H9 (cell line): ENCODE measurements around the gene SH3TC2. TPM values are rescaled to one million over a fixed set of nuclear protein-coding genes. Genes with fewer than 3 reads are reported as not detected.
A peak's percentile ranks its signal among the peaks of the same experiment; 100 is the strongest.

ENCODE experiments used
- DNase-seq: peaks from one replicate; pipeline ENCODE4 v3.0.0-alpha.2; 2017
- H2AFZ ChIP-seq: one replicate; pipeline ENCODE4 v1.6.1; 2013; ENCODE audit warnings: mild to moderate bottlenecking, low read length, control low read depth, moderate library complexity
- H2AK5ac ChIP-seq: 2 replicates; pipeline ENCODE4 v1.6.1; 2013; ENCODE audit warnings: low read length, control low read depth, mixed read lengths; ENCODE audit not compliant: insufficient read length
- H2BK120ac ChIP-seq: one replicate; pipeline ENCODE4 v1.6.1; 2013; ENCODE audit warnings: low read depth, mild to moderate bottlenecking, low read length, control low read depth, inconsistent platforms; ENCODE audit not compliant: poor library complexity, severe bottlenecking
- H2BK12ac ChIP-seq: 2 replicates; pipeline ENCODE4 v1.6.1; 2013; ENCODE audit warnings: low read length, control low read depth, mixed read lengths, low read depth; ENCODE audit not compliant: insufficient read length
- H2BK15ac ChIP-seq: 2 replicates; pipeline ENCODE4 v1.6.1; 2013; ENCODE audit warnings: low read depth, low read length, control low read depth
- H2BK20ac ChIP-seq: one replicate; pipeline ENCODE4 v1.6.1; 2013; ENCODE audit warnings: low read depth, mild to moderate bottlenecking, low read length, control low read depth, inconsistent platforms; ENCODE audit not compliant: poor library complexity, severe bottlenecking
- H2BK5ac ChIP-seq: 2 replicates; pipeline ENCODE4 v1.6.1; 2013; ENCODE audit warnings: low read length, control low read depth, mixed read lengths; ENCODE audit not compliant: insufficient read length
- H3K14ac ChIP-seq: 2 replicates; pipeline ENCODE4 v1.6.1; 2013; ENCODE audit warnings: low read length, control low read depth; ENCODE audit not compliant: insufficient read depth
- H3K18ac ChIP-seq: 2 replicates; pipeline ENCODE4 v1.6.1; 2013; ENCODE audit warnings: low read depth, mild to moderate bottlenecking, mixed read lengths, low read length, control low read depth; ENCODE audit not compliant: insufficient read length
- H3K23ac ChIP-seq: 2 replicates; pipeline ENCODE4 v1.6.1; 2013; ENCODE audit warnings: low read length, control low read depth, mixed read lengths, low read depth; ENCODE audit not compliant: insufficient read length
- H3K23me2 ChIP-seq: 2 replicates; pipeline ENCODE4 v1.6.1; 2013; ENCODE audit warnings: low read depth, mild to moderate bottlenecking, mixed read lengths, low read length, control low read depth; ENCODE audit not compliant: insufficient read length, poor library complexity, severe bottlenecking
- H3K27ac ChIP-seq: 2 replicates; pipeline ENCODE4 v1.5.1; 2013; ENCODE audit warnings: low read length, control low read depth, mixed read lengths, low read depth; ENCODE audit not compliant: insufficient read length
- H3K27me3 ChIP-seq: 2 replicates; pipeline ENCODE4 v1.6.1; 2013; ENCODE audit warnings: low read length, control low read depth, inconsistent platforms; ENCODE audit not compliant: insufficient read depth
- H3K4ac ChIP-seq: 2 replicates; pipeline ENCODE4 v1.6.1; 2013; ENCODE audit warnings: low read depth, mild to moderate bottlenecking, control low read depth, inconsistent platforms, low read length, moderate library complexity
- H3K4me1 ChIP-seq: 2 replicates; pipeline ENCODE4 v1.6.1; 2013; ENCODE audit warnings: low read length, control low read depth, inconsistent platforms; ENCODE audit not compliant: insufficient read depth
- H3K4me2 ChIP-seq: 2 replicates; pipeline ENCODE4 v1.6.1; 2013; ENCODE audit warnings: low read length, control low read depth, mixed read lengths; ENCODE audit not compliant: insufficient read length, insufficient read depth
- H3K56ac ChIP-seq: 2 replicates; pipeline ENCODE4 v1.6.1; 2013; ENCODE audit warnings: low read depth, mild to moderate bottlenecking, mixed read lengths, low read length, control low read depth; ENCODE audit not compliant: insufficient read length
- H3K79me1 ChIP-seq: 2 replicates; pipeline ENCODE4 v1.6.1; 2013; ENCODE audit warnings: low read depth, mild to moderate bottlenecking, moderate library complexity, low read length, control low read depth, inconsistent platforms; ENCODE audit not compliant: insufficient read depth, poor library complexity, severe bottlenecking
- H3K79me2 ChIP-seq: 2 replicates; pipeline ENCODE4 v1.6.1; 2013; ENCODE audit warnings: low read length, control low read depth, inconsistent platforms; ENCODE audit not compliant: insufficient read depth
- H3K9ac ChIP-seq: 2 replicates; pipeline ENCODE4 v1.6.1; 2013; ENCODE audit warnings: low read length, control low read depth, mixed read lengths; ENCODE audit not compliant: insufficient read length; ENCODE audit errors: extremely low read depth
- H3K9me3 ChIP-seq: one replicate; pipeline ENCODE4 v1.6.1; 2013; ENCODE audit warnings: low read depth, low read length, inconsistent platforms; ENCODE audit not compliant: control insufficient read depth
- H3T11ph ChIP-seq: one replicate; pipeline ENCODE4 v1.6.1; 2013; ENCODE audit warnings: mild to moderate bottlenecking, low read length, control low read depth, inconsistent platforms
- H4K20me1 ChIP-seq: one replicate; pipeline ENCODE4 v1.6.1; 2013; ENCODE audit not compliant: control insufficient read depth, insufficient read length, insufficient read depth
- H4K5ac ChIP-seq: 2 replicates; pipeline ENCODE4 v1.6.1; 2013; ENCODE audit warnings: low read depth, mild to moderate bottlenecking, mixed read lengths, low read length, control low read depth; ENCODE audit not compliant: insufficient read length
- H4K8ac ChIP-seq: replicated peaks from 2 replicates; pipeline ENCODE4 v1.6.1; 2013; ENCODE audit warnings: low read length, control low read depth, mixed read lengths, low read depth; ENCODE audit not compliant: insufficient read length
- H4K91ac ChIP-seq: 2 replicates; pipeline ENCODE4 v1.6.1; 2013; ENCODE audit warnings: low read depth, mild to moderate bottlenecking, moderate library complexity, mixed read lengths, low read length, control low read depth; ENCODE audit not compliant: insufficient read length
- H3K27ac Mint-ChIP-seq, 3 experiments: 2 replicates in 2 of 3; 3 replicates in 1 of 3; pipeline ENCODE4 v1.8.0; 2020 to 2021; ENCODE audit warnings: mixed read lengths in 3 of 3, mild to moderate bottlenecking in 1 of 3, moderate library complexity in 1 of 3
- H3K27me3 Mint-ChIP-seq: 2 replicates; pipeline ENCODE4 v1.8.0; 2021; ENCODE audit warnings: low read depth, mild to moderate bottlenecking, moderate library complexity, mixed read lengths
- H3K36me3 Mint-ChIP-seq, 3 experiments: 2 replicates in 2 of 3; 3 replicates in 1 of 3; pipeline ENCODE4 v1.8.0; 2020 to 2021; ENCODE audit warnings: low read depth in 3 of 3, mixed read lengths in 3 of 3; ENCODE audit not compliant: insufficient read depth in 1 of 3
- H3K4me1 Mint-ChIP-seq, 2 experiments: 2 replicates each; pipeline ENCODE4 v1.8.0; 2020; ENCODE audit warnings: mixed read lengths in 2 of 2
- H3K4me3 Mint-ChIP-seq, 2 experiments: 2 replicates in 1 of 2; 3 replicates in 1 of 2; pipeline ENCODE4 v1.8.0; 2020 to 2021; ENCODE audit warnings: mild to moderate bottlenecking in 2 of 2, mixed read lengths in 2 of 2, moderate library complexity in 1 of 2
- H3K9me3 Mint-ChIP-seq, 2 experiments: 2 replicates in 1 of 2; 3 replicates in 1 of 2; pipeline ENCODE4 v1.8.0; 2020; ENCODE audit warnings: mild to moderate bottlenecking in 2 of 2, mixed read lengths in 2 of 2, moderate library complexity in 1 of 2
- WGBS: extraction: QIAGEN DNeasy Blood & Tissue Kit; methylation state at CpG from one replicate; pipeline ENCODE4 v1.1.7; 2013; ENCODE audit warnings: missing lambda C conversion rate, low lambda C conversion rate, mixed read lengths; ENCODE audit not compliant: insufficient read length; ENCODE audit errors: extremely low coverage; 5-methylcytosine and 5-hydroxymethylcytosine counted together
- total RNA-seq: library from RNA; stranded (reverse); gene quantifications from 2 replicates; pipeline ENCODE4 v1.2.1, GENCODE V29; 2021
- TF ChIP-seq, protein P1 (sequence below): fragments of 200-600 bp; sonication (generic); conservative IDR thresholded peaks from 3 replicates; pipeline ENCODE4 v1.8.0; 2021; ENCODE audit warnings: antibody characterized with exemption, mild to moderate bottlenecking

The SH3TC2 gene
- total RNA-seq, 1 experiment from 2014 or later, result not detected

DNA sequence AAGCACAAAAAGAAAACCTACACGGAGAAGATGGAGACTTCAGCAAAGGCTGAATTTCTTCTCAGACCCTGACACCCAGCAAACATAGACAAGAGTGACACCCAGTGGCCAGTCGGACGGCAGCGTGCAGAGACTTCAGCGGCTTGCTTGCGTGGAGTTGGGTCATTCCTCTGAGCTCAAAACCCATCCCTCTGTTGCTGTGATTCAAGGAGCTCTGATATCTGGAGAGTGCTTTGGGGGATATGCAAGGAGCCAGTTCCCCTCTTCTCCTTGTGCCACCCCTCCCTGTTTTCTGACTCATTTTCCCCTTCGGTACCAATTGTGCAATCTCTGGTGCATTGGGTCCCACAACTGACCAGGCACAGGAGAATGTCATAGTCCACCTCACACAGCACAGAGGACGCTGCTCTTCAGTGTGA, 27.5 kb downstream of the SH3TC2 start:
- no CpG with 5 or more reads among the region's 8 CpGs for WGBS
- Histone ChIP-seq H4K91ac (no peak overlapping the region), H4K20me1 (no peaks in the 10 kb centered on the region), H3K14ac (no peak overlapping the region), H2BK12ac (no peak overlapping the region), H4K5ac (no peak overlapping the region), H3K79me2 (no peaks in the 10 kb centered on the region), H3K9ac (no peak overlapping the region), H2BK5ac (no peak overlapping the region), H3T11ph (no peak overlapping the region), H3K18ac (no peak overlapping the region), H3K56ac (no peak overlapping the region), H3K23ac (no peak overlapping the region), H2BK15ac (no peak overlapping the region), H2AK5ac (no peak overlapping the region), H2AFZ (no peak overlapping the region), H3K4me2 (no peak overlapping the region), H3K27me3 (no peaks in the 10 kb centered on the region), H4K8ac (no peak overlapping the region), H3K9me3 (no peaks in the 10 kb centered on the region), H2BK20ac (no peak overlapping the region), H3K4me1 (no peaks in the 10 kb centered on the region), H2BK120ac (no peak overlapping the region), H3K27ac (no peak overlapping the region), H3K4ac (no peak overlapping the region), H3K23me2 (no peaks in the 10 kb centered on the region), H3K79me1 (no peaks in the 10 kb centered on the region)
- Mint-ChIP-seq H3K9me3 (no peaks in the 10 kb centered on the region), H3K27me3 (peaks cover 3% of the 10 kb centered on the region; the same call in 1 of the 2 replicates), H3K4me3 (no peak overlapping the region), H3K27ac (no peak overlapping the region), H3K4me1 (no peaks in the 10 kb centered on the region), H3K36me3 (no peaks in the 10 kb centered on the region)
- TF ChIP-seq, protein P1, sequence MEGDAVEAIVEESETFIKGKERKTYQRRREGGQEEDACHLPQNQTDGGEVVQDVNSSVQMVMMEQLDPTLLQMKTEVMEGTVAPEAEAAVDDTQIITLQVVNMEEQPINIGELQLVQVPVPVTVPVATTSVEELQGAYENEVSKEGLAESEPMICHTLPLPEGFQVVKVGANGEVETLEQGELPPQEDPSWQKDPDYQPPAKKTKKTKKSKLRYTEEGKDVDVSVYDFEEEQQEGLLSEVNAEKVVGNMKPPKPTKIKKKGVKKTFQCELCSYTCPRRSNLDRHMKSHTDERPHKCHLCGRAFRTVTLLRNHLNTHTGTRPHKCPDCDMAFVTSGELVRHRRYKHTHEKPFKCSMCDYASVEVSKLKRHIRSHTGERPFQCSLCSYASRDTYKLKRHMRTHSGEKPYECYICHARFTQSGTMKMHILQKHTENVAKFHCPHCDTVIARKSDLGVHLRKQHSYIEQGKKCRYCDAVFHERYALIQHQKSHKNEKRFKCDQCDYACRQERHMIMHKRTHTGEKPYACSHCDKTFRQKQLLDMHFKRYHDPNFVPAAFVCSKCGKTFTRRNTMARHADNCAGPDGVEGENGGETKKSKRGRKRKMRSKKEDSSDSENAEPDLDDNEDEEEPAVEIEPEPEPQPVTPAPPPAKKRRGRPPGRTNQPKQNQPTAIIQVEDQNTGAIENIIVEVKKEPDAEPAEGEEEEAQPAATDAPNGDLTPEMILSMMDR, result peak; percentile 91
- peak; percentile 79 for DNase-seq
